T47D (cell line): ENCODE results near the gene APEX1.
"Not testable (repeated sequence)": the region's sequence is repeated elsewhere in the genome, so short reads cannot be mapped to it uniquely, and the experiment has no call there.

Experiments
- DNase-seq, 2 experiments: peaks; one replicate each; pipeline versions ENCODE4 v3.0.0 to v3.0.0-alpha.2; 2011 to 2012; ENCODE audit warnings: low read depth in 1 of 2, low spot score in 1 of 2
- JUND ChIP-seq: IDR thresholded peaks from 2 replicates; pipeline ENCODE4 v1.6.1; 2012; ENCODE audit warnings: low read depth
- in situ Hi-C: cut with HindIII; loops from 2 replicates; pipeline ENCODE4 v1.10.0; 2016; ENCODE audit warnings: low sequenced_read_pairs, low pct_unique_long_range_greater_than_20kb

APEX1 gene

GRCh38 chr14:20494935-20495766, 40.1 kb downstream of the APEX1 start:
- in situ Hi-C loops = no loop called here
- peak in 1 of 2 experiments; percentile 26 for DNase-seq
- TF ChIP-seq JUND = no peak

- no peak for TF ChIP-seq JUND
- DNase-seq = no peak
- in situ Hi-C loops = no loop called here
Measured at GRCh38 chr14:20498622-20499021, 43.6 kb downstream of the APEX1 start.

- TF ChIP-seq JUND = no peak
- in situ Hi-C loops = no loop called here
- DNase-seq = peak in 1 of 2 experiments; percentile 9
Measured at GRCh38 chr14:20499108-20499507, 44.1 kb downstream of the APEX1 start.

GRCh38 chr14:20499881-20500280, 44.9 kb downstream of the APEX1 start:
- in situ Hi-C loops = no loop called here
- TF ChIP-seq JUND = no peak
- DNase-seq = no peak

- in situ Hi-C loops = no loop called here
- TF ChIP-seq JUND = no peak
- no peak for DNase-seq
Measured at GRCh38 chr14:20501346-20501745, 46.3 kb downstream of the APEX1 start.

GRCh38 chr14:20503898-20504297, 48.9 kb downstream of the APEX1 start:
- in situ Hi-C loops = no loop called here
- no peak for DNase-seq
- TF ChIP-seq JUND = no peak

GRCh38 chr14:20506276-20506675, 51.2 kb downstream of the APEX1 start:
- DNase-seq, in situ Hi-C loops: not testable (repeated sequence)

- DNase-seq, in situ Hi-C loops: not testable (repeated sequence)
Measured at GRCh38 chr14:20506752-20507151, 51.7 kb downstream of the APEX1 start.
